Effector memory CD8-positive, alpha-beta T cell (primary cell): Measurements from ENCODE around the gene ZNF775.
A peak's percentile ranks its signal among the peaks of the same experiment; 100 is the strongest.

Source experiments
- ATAC-seq: fragments of 150-1000 bp; cut with Tn5 transposase; replicated peaks from 2 replicates; pipeline ENCODE4 v1.10.0; 2021; ENCODE audit warnings: mild to moderate bottlenecking, moderate library complexity
- DNase-seq, 3 experiments: peaks; one replicate each; pipeline ENCODE4 v3.0.0; 2021
- H3K27ac Mint-ChIP-seq, 2 donors: one replicate each; pipeline ENCODE4 v1.8.0; 2022; ENCODE audit warnings: mild to moderate bottlenecking in 2 of 2, mixed read lengths in 2 of 2, moderate library complexity in 2 of 2
- H3K27me3 Mint-ChIP-seq, 2 donors: one replicate each; pipeline ENCODE4 v1.8.0; 2022; ENCODE audit warnings: mixed read lengths in 2 of 2
- H3K36me3 Mint-ChIP-seq: one replicate; pipeline ENCODE4 v1.8.0; 2022; ENCODE audit warnings: mild to moderate bottlenecking, moderate library complexity, mixed read lengths; ENCODE audit not compliant: insufficient read depth
- H3K4me1 Mint-ChIP-seq, 2 donors: one replicate each; pipeline ENCODE4 v1.8.0; 2022; ENCODE audit warnings: low read depth in 2 of 2, mixed read lengths in 2 of 2
- H3K4me3 Mint-ChIP-seq, 2 donors: one replicate each; pipeline ENCODE4 v1.8.0; 2022; ENCODE audit warnings: mild to moderate bottlenecking in 2 of 2, mixed read lengths in 2 of 2, moderate library complexity in 2 of 2
- H3K9me3 Mint-ChIP-seq, 2 donors: one replicate each; pipeline ENCODE4 v1.8.0; 2022; ENCODE audit warnings: mixed read lengths in 2 of 2

Gene ZNF775

DNA sequence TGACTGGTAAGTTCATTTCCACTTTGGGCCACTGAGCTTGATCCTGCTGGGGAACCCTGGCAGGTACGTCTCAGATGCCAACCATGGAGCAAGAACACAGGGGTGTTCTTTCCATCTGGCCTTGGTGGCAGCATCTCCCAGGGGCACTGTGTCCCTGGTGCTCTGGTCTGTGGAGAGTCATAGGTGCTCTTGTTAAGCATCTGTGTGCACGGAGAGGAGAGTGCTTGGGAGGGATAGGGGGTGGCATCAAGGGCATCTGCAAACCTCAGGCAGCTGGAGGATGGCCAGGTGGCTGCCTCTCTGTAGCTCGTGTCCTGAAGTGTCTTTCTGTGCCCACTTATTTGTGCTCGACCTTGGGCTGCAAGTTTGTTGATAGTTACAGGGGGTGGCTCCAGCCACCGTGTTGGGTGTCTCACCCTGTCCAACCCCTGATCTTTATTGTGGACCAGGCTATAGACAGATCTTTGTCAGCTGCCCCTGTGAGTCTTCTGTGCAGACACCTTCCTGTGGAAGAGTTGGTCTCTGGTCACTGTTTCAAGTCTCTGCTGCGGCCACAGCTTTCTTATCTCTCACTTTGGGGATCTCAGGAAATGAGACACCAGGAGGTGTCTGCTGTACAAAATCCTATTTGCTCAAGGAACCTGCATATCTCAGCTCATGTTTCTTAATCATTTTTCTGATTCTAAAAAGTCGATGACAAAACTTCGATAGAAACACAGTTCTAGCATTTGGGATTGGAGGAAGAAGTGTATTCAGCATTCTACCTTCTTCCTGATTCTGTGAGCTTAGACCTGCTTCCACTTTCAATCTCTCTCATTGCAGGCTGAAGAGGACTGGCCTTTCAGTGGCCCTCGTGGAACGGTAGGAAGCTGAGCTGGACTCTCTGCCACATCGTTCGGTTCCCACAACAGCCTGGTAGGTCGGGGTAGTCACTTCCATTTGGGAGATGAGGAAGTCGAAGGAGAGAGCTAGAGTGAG is 54.1 kb downstream of the ZNF775 start:
- Mint-ChIP-seq H3K27ac (peak overlapping the region; percentile 75 to 83), H3K4me3 (peak overlapping the region in 1 of 2 donors; percentile 57), H3K27me3 (peaks cover 11% of the 10 kb centered on the region in 2 donors), H3K9me3 (no peaks in the 10 kb centered on the region), H3K36me3 (no peaks in the 10 kb centered on the region), H3K4me1 (peaks cover 14 to 19% of the 10 kb centered on the region in 2 donors)
- ATAC-seq, result peak; percentile 45
- no peak for DNase-seq

DNA sequence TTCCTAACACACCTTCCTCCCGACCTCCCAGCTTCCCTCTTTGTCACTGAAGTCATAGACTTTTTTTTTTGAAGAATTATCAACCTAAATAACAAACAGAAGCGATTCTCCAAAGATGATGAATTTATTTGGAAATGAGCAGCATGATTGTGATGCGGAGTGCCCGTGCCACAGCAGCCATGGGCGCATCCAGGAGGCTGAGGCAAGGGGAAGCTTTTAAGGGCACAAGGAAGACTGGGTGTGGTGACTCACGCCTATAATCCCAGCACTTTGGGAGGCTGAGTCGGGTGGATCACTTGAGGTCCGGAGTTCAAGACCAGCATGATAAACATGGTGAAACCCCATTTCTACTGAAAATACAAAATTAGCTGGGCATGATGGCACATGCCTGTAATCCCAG is 55.1 kb downstream of the ZNF775 start:
- peak overlapping the region in 1 of 2 donors; percentile 75 for H3K27ac Mint-ChIP-seq
- H3K4me1 Mint-ChIP-seq, result peaks cover 14 to 19% of the 10 kb centered on the region in 2 donors
- DNase-seq, result no peak
- ATAC-seq, result no peak
- H3K4me3 Mint-ChIP-seq, result no peak overlapping the region
- H3K36me3 Mint-ChIP-seq, result no peaks in the 10 kb centered on the region
- peaks cover 6 to 9% of the 10 kb centered on the region in 2 donors for H3K27me3 Mint-ChIP-seq
- no peaks in the 10 kb centered on the region for H3K9me3 Mint-ChIP-seq

- ATAC-seq (no peak), DNase-seq (no peak)
- H3K36me3 Mint-ChIP-seq, result no peaks in the 10 kb centered on the region
- H3K4me1 Mint-ChIP-seq, result peaks cover 18 to 22% of the 10 kb centered on the region in 2 donors
- H3K27me3 Mint-ChIP-seq, result peaks cover 0 to 1% of the 10 kb centered on the region in 2 donors
- H3K4me3 Mint-ChIP-seq, result no peak overlapping the region
- no peaks in the 10 kb centered on the region for H3K9me3 Mint-ChIP-seq
- H3K27ac Mint-ChIP-seq, result no peak overlapping the region
These were observed 55.9 kb downstream of the ZNF775 start for GRCh38 chr7:150435047-150435389.

GRCh38 chr7:150435390-150436073 is 56.4 kb downstream of the ZNF775 start:
- H3K4me1 Mint-ChIP-seq, result peaks cover 19 to 23% of the 10 kb centered on the region in 2 donors
- H3K9me3 Mint-ChIP-seq, result no peaks in the 10 kb centered on the region
- DNase-seq, result no peak
- H3K36me3 Mint-ChIP-seq, result no peaks in the 10 kb centered on the region
- H3K27ac Mint-ChIP-seq, result no peak overlapping the region
- peak; percentile 61 for ATAC-seq
- H3K27me3 Mint-ChIP-seq, result no peaks in the 10 kb centered on the region
- no peak overlapping the region for H3K4me3 Mint-ChIP-seq

GRCh38 chr7:150439967-150440366 is 60.8 kb downstream of the ZNF775 start:
- ATAC-seq, result no peak
- no peak for DNase-seq
- peak overlapping the region in 1 of 2 donors; percentile 55 for H3K27ac Mint-ChIP-seq

GRCh38 chr7:150441524-150441923 is 62.4 kb downstream of the ZNF775 start:
- Mint-ChIP-seq H3K4me3 (no peak overlapping the region), H3K4me1 (peaks cover 7% of the 10 kb centered on the region in 2 donors), H3K27ac (no peak overlapping the region), H3K9me3 (no peaks in the 10 kb centered on the region), H3K36me3 (no peaks in the 10 kb centered on the region), H3K27me3 (no peaks in the 10 kb centered on the region)
- DNase-seq, result no peak
- ATAC-seq, result no peak

More at GRCh38 chr7:150439967-150440366, 60.8 kb downstream of the ZNF775 start:
- Mint-ChIP-seq H3K36me3 (no peaks in the 10 kb centered on the region), H3K9me3 (no peaks in the 10 kb centered on the region), H3K4me1 (peaks cover 4 to 5% of the 10 kb centered on the region in 2 donors), H3K27me3 (no peaks in the 10 kb centered on the region), H3K4me3 (no peak overlapping the region)

DNA sequence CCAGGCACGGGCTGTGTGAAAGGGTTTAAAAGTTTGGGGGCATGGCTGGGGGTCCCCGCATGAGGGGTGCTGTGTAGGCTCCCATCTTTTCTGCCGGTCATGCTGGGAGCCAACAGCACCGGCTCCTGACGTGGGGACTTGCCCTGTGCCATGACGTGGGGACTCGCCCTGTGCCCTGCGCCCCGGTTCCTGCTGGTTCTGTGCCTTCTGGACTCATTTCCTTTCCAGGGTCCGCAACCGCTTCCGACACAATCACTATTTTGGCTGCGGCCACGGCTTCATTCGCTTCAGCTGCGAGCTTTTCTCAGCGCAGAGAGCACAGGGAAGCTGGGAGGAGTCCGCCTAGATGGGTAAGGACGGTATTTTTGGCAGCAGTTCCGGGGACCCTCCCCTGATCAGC is 63.7 kb downstream of the ZNF775 start:
- no peak overlapping the region for H3K27ac Mint-ChIP-seq
- no peaks in the 10 kb centered on the region for H3K9me3 Mint-ChIP-seq
- peaks cover 9 to 12% of the 10 kb centered on the region in 2 donors for H3K4me1 Mint-ChIP-seq
- DNase-seq, result no peak
- no peaks in the 10 kb centered on the region for H3K27me3 Mint-ChIP-seq
- H3K4me3 Mint-ChIP-seq, result no peak overlapping the region
- no peak for ATAC-seq
- H3K36me3 Mint-ChIP-seq, result no peaks in the 10 kb centered on the region

DNA sequence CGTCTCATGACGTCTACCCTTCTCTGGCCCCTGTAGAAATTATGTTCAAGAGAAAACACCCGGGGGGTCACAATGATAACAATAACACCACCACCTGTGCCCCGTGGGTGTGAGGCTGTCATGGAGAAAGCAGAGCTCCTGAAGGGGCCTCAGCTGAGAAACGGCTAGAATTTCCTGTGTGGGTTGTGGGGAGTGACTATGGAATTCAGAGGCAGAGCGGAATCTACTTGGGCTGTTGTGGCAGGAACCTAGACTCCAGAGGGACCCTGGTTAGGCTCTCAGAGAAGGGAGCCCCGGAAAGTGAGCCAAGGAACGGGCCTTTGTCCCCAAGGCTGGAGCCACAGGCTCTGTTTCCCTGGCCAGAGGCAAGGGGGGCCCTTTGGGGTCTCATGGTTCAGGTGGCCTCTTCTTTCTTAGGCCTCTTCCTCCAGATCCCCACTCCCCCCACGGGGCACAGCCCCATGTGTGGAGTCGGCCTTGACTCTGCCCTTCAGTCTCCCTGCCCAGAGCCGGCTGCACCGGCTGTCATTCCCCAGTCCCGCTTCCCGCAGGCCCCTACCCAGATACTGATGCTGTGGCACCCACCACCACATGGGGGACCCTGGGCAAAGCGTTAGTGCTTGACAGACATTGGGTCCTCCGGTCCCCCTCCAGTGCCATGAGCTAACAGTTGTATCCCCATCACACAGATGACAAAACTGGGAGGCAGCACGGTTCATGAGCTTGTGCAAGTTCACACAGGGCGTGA is 64.8 kb downstream of the ZNF775 start:
- Mint-ChIP-seq H3K27ac (no peak overlapping the region), H3K36me3 (peaks cover 3% of the 10 kb centered on the region), H3K4me3 (no peak overlapping the region), H3K27me3 (no peaks in the 10 kb centered on the region), H3K9me3 (no peaks in the 10 kb centered on the region), H3K4me1 (peaks cover 15 to 22% of the 10 kb centered on the region in 2 donors)
- DNase-seq, result no peak
- ATAC-seq, result no peak

DNA sequence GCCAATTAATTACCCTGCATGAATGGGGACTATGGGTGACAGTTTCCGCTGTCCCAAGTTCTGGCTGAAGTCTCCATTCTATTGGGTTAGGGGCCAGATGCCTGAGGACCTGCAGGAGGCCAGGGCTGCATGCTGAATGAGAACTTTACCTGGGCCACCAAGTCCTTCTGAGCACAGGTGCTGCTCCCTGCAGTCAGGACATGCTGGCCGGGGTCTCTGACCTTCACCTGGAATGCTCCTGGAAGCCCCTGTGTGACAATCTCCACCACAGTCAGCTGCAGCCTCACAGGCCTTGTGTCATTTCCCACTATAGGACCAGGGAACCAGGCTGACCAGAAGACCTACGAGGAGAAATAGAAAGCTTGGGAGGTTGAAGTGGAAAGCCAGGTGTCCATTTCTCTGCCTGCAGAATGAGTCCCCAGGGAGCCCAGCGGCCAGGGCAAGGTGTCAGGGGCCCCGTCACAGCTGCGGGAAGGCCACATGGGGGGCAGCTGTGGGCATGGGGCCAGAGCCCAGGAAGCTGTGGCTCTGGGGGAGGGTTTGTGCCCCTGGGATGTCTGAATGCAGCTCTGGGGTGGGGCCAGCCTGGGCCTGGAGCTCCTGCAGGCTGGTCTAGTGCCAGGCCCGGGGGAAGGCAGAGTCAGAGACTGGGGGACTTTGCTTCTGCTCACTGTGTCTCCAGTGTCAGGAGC is 65.7 kb downstream of the ZNF775 start:
- DNase-seq, result no peak
- peaks cover 5% of the 10 kb centered on the region for H3K36me3 Mint-ChIP-seq
- no peaks in the 10 kb centered on the region for H3K27me3 Mint-ChIP-seq
- no peak overlapping the region for H3K4me3 Mint-ChIP-seq
- H3K27ac Mint-ChIP-seq, result peak overlapping the region in 1 of 2 donors; percentile 26
- ATAC-seq, result no peak
- H3K9me3 Mint-ChIP-seq, result no peaks in the 10 kb centered on the region
- peaks cover 23 to 29% of the 10 kb centered on the region in 2 donors for H3K4me1 Mint-ChIP-seq

GRCh38 chr7:150446288-150446938 is 67.3 kb downstream of the ZNF775 start:
- DNase-seq (no peak), ATAC-seq (no peak)
- Mint-ChIP-seq H3K36me3 (peaks cover 18% of the 10 kb centered on the region), H3K4me3 (no peak overlapping the region), H3K9me3 (no peaks in the 10 kb centered on the region), H3K27ac (peak overlapping the region in 1 of 2 donors; percentile 54), H3K4me1 (peaks cover 36 to 40% of the 10 kb centered on the region in 2 donors), H3K27me3 (no peaks in the 10 kb centered on the region)
